H1 (cell line): ENCODE results near the gene CCDC137. TPM values are rescaled to one million over a fixed set of nuclear protein-coding genes. Genes with fewer than 3 reads are reported as not detected.

Experiments
- CBX5 ChIP-seq: fragments of 300-800, 300-1000 bp; sonication (generic); IDR thresholded peaks from 2 replicates; pipeline ENCODE4 v1.7.1; 2016; ENCODE audit warnings: antibody characterized with exemption, low read length, low read depth
- CTCF ChIP-seq, 3 experiments: IDR thresholded peaks; 1 replicate in 2 of 3; 2 replicates in 1 of 3; pipeline versions ENCODE4 v1.5.1 to v1.6.1; 2011; ENCODE audit warnings: low read length in 3 of 3, mild to moderate bottlenecking in 3 of 3, inconsistent platforms in 2 of 3, low read depth in 1 of 3, moderate library complexity in 1 of 3; ENCODE audit not compliant: insufficient read depth in 1 of 3; ENCODE audit errors: control extremely low read depth in 1 of 3
- E2F6 ChIP-seq: IDR thresholded peaks from 2 replicates; pipeline ENCODE4 v1.6.1; 2012; ENCODE audit warnings: inconsistent platforms
- FOSL1 ChIP-seq: IDR thresholded peaks from 2 replicates; pipeline ENCODE4 v1.6.1; 2011; ENCODE audit warnings: mild to moderate bottlenecking, low read depth, low read length, moderate library complexity; ENCODE audit not compliant: insufficient read depth
- GABPA ChIP-seq: IDR thresholded peaks from 2 replicates; pipeline ENCODE4 v1.6.1; 2011; ENCODE audit warnings: mild to moderate bottlenecking, low read length, moderate library complexity, borderline replicate concordance; ENCODE audit not compliant: insufficient read depth
- HDAC2 ChIP-seq, 2 experiments: fragments of 300-600 bp in 1 of 2; sonication (generic) in 1 of 2; IDR thresholded peaks; 2 replicates each; pipeline ENCODE4 v1.6.1; 2011 to 2012; ENCODE audit warnings: low read depth in 2 of 2, low read length in 2 of 2, mild to moderate bottlenecking in 2 of 2, moderate library complexity in 2 of 2, borderline replicate concordance in 1 of 2, inconsistent platforms in 1 of 2
- JUN ChIP-seq: IDR thresholded peaks from 2 replicates; pipeline ENCODE4 v1.6.1; 2011; ENCODE audit warnings: low read depth, mild to moderate bottlenecking, improper control_type of control experiment, low read length
- JUND ChIP-seq: IDR thresholded peaks from 2 replicates; pipeline ENCODE4 v1.6.1; 2011; ENCODE audit warnings: mild to moderate bottlenecking, improper control_type of control experiment, low read length
- PHF8 ChIP-seq: fragments of 200-600 bp; sonication (generic); conservative IDR thresholded peaks from 2 replicates; pipeline ENCODE4 v1.7.1; 2012; ENCODE audit warnings: low read depth, mild to moderate bottlenecking, inconsistent platforms, low read length, moderate library complexity
- RBBP5 ChIP-seq: IDR thresholded peaks from 2 replicates; pipeline ENCODE4 v1.7.1; 2012; ENCODE audit warnings: low read depth, mild to moderate bottlenecking, inconsistent platforms, low read length, moderate library complexity, borderline replicate concordance
- SAP30 ChIP-seq: fragments of 300-600 bp; sonication (generic); IDR thresholded peaks from 2 replicates; pipeline ENCODE4 v1.7.1; 2012; ENCODE audit warnings: low read length, moderate library complexity, mild to moderate bottlenecking, inconsistent platforms; ENCODE audit not compliant: insufficient read depth, insufficient replicate concordance
- SUZ12 ChIP-seq: fragments of 200-600 bp; sonication (generic); IDR thresholded peaks from 2 replicates; pipeline ENCODE4 v1.6.1; 2012; ENCODE audit warnings: mild to moderate bottlenecking, inconsistent platforms, low read length, moderate library complexity, mixed read lengths
- TAF1 ChIP-seq: IDR thresholded peaks from 2 replicates; pipeline ENCODE4 v1.6.1; 2011; ENCODE audit warnings: mild to moderate bottlenecking, low read depth, low read length
- TAF7 ChIP-seq: optimal IDR thresholded peaks from 2 replicates; pipeline ENCODE3; 2011; ENCODE audit warnings: low read depth, mild to moderate bottlenecking, inconsistent platforms, low read length, moderate library complexity, borderline replicate concordance
- TCF12 ChIP-seq: IDR thresholded peaks from 2 replicates; pipeline ENCODE4 v1.6.1; 2011; ENCODE audit warnings: low read depth, mild to moderate bottlenecking, low read length
- ZNF274 ChIP-seq: IDR thresholded peaks from 2 replicates; pipeline ENCODE4 v1.7.0; 2012; ENCODE audit warnings: low read length, borderline replicate concordance; ENCODE audit errors: extremely low read depth
- polyA plus RNA-seq, 7 experiments: library from polyadenylated mRNA; depleted of rRNA in 3 of 7; stranded (reverse) in 5 of 7; unstranded in 2 of 7; fragments of >200 nt in 5 of 7; fragments of 200-250 nt in 2 of 7; gene quantifications; 1 replicate in 5 of 7; 2 replicates in 1 of 7; 4 replicates in 1 of 7; pipeline versions ENCODE4 v1.2.1 to v1.2.3, GENCODE V29; 2011 to 2013; ENCODE audit warnings: missing spikeins in 2 of 7, mixed read lengths in 2 of 7
- total RNA-seq: library from RNA; stranded (reverse); fragmentation: NEBNext Ultra II Directional; extraction: Animal tissue kit (Norgen Biotek cat#: 25700); gene quantifications from 2 replicates; pipeline ENCODE4 v1.2.1, GENCODE V29; 2021

CCDC137 gene
- total and polyA plus RNA-seq, 2 of the 8 experiments (the other 6 are each of a cell fraction or from before 2014, with no cell fraction given): 17.6 to 38.6 TPM

GRCh38 chr17:81636505-81637288 is 29.8 kb upstream of the CCDC137 start, which contains the start of the genes NPLOC4 and TSPAN10 (continued):
- TF ChIP-seq CBX5 (no peak), RBBP5 (peak; percentile 70), JUN (peak; percentile 4; the same call in 1 of the 2 replicates), TAF1 (peak; percentile 99), HDAC2 (IDR thresholded peaks at IDR 0.05; ENCODE audit: borderline replicate concordance in 1 of 2, low read depth in 2 of 2, low read length in 2 of 2) (no peak; a peak in 1 of 4 replicates), SAP30 (peak; percentile 54), ZNF274 (no peak), FOSL1 (0 out of 2 replicates have a peak, but pooled peaks have one; percentile 62), E2F6 (0 out of 2 replicates have a peak, but pooled peaks have one; percentile 14), TAF7 (peak; percentile 92), CTCF (IDR thresholded peaks at IDR 0.05; ENCODE audit: control extremely low read depth in 1 of 3, insufficient read depth in 1 of 3, low read depth in 1 of 3, low read length in 3 of 3) (no peak), GABPA (peak; percentile 90), PHF8 (peak; percentile 91), SUZ12 (no peak), JUND (peak; percentile 13; the same call in 1 of the 2 replicates), TCF12 (peak; percentile 37; the same call in 1 of the 2 replicates)
- TF ChIP-seq, all 59 proteins: peak for 30
